Measurements from ENCODE around the gene NUPR1. TPM values are rescaled to one million over a fixed set of nuclear protein-coding genes. Genes with fewer than 3 reads are reported as not detected.
"Not testable (repeated sequence)": the region's sequence is repeated elsewhere in the genome, so short reads cannot be mapped to it uniquely, and the experiment has no call there.

Gene NUPR1
- total RNA-seq, 1 experiment from 2014 or later, result 2.7 TPM

DNA sequence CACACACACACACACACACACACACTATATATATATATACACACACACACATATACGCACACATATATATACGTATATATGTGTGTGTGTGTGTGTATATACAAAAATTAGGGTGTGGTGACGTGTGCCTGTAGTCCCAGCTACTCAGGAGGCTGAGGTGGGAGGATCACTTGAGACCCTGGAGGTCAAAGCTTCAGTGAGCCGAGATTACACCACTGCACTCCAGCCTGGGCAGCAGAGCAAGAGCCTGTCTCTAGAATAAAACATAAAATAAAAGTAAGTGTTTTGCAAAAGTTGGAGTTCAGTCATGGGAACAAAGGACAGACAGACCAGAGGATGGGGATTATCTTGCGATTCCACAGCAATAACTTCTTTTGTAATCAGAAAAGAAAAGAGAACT, 10.8 kb downstream of the NUPR1 start:
- no peak for DNase-seq (ENCODE audit: low read depth)

DNA sequence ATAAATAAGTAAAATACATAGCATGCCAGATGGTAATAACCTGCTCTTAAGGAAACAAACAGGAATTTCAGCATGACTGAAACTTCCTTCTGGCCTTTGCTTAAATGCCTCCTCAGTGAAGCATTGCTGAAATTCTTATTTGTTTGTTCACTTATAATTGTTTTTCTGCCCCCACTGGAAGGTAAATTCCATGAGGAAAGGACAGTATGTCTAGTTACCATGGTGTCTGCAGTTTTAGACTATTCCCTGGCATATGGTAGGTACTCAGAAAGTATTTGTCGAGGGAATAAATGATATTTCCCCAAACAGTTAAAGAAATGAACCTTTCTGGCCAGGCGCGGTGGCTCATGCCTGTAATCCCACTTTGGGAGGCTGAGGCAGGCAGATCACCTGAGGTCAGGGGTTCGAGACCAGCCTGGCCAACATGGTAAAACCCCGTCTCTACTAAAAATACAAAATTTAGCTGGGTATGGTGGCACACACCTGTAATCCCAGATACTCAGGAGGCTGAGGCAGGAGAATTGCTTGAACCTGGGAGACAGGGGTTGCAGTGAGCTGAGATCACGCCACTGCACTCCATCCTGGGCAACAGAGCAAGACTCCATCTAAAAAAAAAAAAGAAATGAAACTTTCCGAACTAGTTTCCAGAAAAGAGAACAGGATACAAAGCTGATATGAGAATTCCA, 11.5 kb downstream of the NUPR1 start:
- not testable (repeated sequence) for DNase-seq (ENCODE audit: low read depth)

- no peak for DNase-seq (ENCODE audit: low read depth)
These were observed 12.3 kb downstream of the NUPR1 start for GRCh38 chr16:28526201-28527099.

- DNase-seq (ENCODE audit: low read depth), result no peak
These were observed 14.0 kb downstream of the NUPR1 start for GRCh38 chr16:28524681-28525171.

DNA sequence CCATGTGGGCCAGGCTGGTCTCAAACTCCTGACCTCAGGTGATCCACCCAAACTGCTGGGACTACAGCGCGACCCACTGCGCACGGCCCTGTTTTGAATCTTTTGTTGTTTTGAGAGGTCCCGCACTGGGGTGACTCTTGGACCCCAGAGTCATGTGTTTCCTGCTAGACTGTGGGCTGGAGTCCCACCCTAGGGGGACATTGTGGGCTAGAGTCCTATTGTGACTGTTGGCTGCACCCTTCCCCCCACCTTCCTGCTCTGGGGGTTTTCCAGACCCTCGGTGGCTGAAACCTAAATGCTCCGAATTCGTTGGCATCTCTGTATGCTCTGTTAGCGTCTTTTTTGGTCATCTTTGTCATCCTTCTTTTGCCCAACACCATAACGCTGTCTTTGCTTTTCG, 16.0 kb downstream of the NUPR1 start:
- DNase-seq (ENCODE audit: low read depth), result no peak

GRCh38 chr16:28521436-28521835, 17.3 kb downstream of the NUPR1 start:
- no peak for DNase-seq (ENCODE audit: low read depth)

- no peak for DNase-seq (ENCODE audit: low read depth)
These were observed 18.1 kb downstream of the NUPR1 start for GRCh38 chr16:28520672-28521071.

DNA sequence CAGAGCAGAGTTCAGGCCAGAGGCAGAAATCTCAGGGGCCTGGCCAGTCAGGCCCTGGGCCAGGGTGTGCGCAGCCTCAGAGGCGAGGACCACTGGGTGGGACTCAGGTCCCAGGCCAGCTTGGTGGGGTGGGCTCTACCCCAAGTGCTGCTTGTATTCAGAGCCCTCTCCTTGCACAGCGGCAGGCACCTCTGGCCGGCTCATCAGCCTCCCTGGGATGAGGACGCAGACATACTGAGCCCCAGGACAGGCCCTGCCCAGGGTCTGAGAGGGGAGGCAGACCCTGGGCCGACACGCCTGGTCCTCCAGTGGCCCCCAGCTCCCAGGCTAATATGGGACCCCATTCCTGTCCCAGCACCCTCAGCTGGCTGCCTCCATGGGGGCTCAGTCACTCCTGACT, 24.5 kb downstream of the NUPR1 start:
- DNase-seq (ENCODE audit: low read depth), result no peak

DNA sequence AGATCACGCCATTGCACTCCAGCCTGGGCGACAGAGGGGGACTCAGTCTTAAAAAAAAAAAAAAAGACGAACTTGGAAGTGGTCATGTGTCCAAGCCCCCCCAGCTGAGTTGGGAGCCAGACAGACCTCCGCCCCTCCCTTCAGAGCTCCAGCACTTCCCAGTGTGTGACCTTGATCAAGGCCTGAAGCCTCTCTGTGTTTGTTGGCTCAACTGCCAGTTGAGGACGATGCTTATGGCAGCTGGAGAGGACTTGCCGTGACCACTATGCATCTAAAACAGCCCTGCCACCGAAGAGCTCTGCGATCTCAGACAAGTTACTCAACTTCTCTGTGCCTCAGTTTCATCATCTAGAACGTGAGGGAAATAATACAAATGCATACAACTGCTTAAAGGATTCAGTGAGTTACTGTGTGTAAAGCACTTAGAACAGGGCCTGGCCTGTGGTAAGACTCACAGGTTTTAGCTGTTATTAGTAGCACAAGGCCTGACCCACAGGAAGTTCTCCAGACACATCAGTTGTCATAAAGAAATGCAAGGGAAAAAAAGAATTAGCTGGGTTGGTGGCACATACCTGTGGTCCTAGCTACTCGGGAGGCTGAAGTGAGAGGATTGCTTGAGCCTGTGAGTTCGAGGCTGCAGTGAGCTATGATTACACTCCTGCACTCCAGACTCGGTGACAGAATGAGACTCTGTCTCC, 25.1 kb downstream of the NUPR1 start:
- peak; percentile 42 for DNase-seq (ENCODE audit: low read depth)

DNA sequence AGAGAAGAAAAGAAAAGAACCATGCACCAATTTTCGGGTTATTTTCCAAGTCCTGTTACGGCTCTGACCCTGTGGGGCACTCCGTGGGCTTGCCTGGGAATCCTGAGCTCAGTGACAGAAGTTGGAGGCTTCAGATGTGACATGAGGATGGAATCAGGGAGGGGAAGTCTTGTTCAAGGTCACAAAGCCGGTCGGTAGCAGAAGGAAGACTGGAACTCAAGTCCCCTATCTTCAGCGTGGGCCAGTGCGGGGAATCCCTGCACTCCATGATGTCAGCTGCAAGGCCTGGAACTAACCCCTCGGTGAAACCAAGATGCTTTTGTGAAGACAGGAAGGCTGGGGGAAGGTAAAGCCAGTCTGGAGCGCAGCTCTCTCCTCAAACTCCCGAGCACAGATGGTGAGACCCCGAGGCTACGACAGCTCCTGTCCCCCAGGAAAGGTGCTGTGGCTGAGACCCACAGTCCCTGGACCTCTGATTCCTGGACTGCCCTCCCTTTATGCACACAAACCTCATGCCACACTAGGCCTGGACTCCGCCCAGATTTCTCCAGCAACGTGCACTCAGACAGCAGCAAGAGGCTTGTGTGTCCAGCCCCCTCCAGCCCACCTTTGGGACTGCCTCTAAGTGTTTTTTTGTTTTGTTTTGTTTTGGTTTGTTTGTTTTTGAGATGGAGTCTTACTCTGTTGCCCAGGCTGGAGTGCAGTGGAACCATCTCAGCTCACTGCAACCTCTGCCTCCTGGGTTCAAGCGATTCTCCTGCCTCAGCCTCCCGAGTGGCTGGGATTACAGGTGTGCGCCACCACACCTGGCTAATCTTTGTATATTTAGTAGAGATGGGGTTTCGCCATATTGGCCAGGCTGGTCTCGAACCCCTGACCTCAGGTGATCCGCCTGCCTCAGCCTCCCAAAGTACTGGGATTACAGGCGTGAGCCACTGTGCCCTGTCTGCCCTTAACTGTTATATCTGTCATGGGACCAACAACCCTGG, 26.7 kb downstream of the NUPR1 start:
- no peak for DNase-seq (ENCODE audit: low read depth)

DNA sequence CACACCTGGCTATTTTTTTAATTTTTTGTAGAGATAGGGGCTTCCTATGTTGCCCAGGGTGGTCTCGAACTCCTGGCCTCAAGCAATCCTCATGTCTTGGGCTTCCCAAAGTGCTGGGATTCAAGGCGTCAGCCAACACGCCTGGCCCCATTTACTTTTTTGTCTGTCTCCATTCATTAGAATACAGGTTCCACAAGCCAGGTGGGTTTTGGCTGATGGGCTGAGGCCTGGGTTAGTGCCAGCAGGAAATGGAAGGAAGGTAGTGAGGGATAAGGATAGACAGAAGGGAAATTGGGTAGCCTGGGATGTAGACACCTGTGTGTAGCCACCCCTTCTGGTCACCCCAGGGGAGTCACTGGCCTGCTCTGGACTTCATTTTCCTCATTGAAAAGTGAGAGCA, 27.7 kb downstream of the NUPR1 start:
- DNase-seq (ENCODE audit: low read depth), result no peak

DNA sequence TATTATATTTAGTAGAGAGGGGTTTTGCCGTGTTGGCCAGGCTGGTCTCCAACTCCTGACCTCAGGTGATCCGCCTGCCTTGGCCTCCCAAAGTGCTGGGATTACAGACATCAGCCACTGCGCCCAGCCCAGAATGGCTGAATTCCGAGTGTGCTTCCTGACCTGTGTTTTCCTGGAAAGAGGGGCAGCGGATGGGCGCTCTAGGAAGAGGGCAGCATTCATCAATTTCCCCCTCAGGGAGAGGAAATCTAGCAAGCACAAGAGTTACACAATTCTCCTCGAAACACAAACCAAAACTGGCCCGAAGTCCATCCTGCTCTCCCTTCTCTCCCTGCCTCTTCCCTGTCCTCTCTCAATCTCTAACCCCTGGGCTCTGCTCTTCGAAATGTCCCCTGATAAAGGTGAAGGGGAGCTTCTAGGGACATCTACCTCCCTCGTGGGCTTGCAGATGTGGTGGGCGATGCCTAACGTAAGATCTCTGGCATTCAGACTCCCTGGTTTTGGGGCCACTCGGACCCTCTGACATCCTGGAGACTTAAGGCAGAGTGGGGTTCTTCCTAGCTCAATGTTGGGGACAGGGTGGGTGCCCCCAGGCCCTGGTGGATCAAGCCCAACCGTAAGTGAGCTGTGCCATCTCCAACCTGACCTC, 33.2 kb downstream of the NUPR1 start:
- DNase-seq (ENCODE audit: low read depth), result no peak

GRCh38 chr16:28504707-28505404, 33.9 kb downstream of the NUPR1 start:
- no peak for DNase-seq (ENCODE audit: low read depth)

- DNase-seq (ENCODE audit: low read depth), result peak; percentile 37
These were observed 35.1 kb downstream of the NUPR1 start for GRCh38 chr16:28503470-28504259.

DNA sequence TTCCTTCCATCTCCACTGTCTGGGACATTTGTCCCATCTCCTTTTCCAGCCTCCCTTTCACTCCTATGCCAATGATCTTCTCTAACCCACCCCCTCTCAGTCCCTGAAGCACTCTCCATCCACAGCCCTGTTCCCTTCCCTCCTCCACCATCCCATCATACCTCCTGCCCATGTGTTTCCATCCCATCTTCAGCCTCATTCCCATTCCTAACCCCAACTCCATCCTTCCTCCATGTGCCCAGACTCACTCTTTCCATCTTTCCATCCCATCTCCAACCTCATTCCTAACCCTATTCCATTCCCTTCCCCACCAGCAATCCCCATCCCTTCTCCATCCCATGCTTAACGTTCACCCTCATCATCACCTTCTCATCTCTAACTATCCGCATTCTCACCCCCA, 36.5 kb downstream of the NUPR1 start:
- DNase-seq (ENCODE audit: low read depth), result no peak

DNA sequence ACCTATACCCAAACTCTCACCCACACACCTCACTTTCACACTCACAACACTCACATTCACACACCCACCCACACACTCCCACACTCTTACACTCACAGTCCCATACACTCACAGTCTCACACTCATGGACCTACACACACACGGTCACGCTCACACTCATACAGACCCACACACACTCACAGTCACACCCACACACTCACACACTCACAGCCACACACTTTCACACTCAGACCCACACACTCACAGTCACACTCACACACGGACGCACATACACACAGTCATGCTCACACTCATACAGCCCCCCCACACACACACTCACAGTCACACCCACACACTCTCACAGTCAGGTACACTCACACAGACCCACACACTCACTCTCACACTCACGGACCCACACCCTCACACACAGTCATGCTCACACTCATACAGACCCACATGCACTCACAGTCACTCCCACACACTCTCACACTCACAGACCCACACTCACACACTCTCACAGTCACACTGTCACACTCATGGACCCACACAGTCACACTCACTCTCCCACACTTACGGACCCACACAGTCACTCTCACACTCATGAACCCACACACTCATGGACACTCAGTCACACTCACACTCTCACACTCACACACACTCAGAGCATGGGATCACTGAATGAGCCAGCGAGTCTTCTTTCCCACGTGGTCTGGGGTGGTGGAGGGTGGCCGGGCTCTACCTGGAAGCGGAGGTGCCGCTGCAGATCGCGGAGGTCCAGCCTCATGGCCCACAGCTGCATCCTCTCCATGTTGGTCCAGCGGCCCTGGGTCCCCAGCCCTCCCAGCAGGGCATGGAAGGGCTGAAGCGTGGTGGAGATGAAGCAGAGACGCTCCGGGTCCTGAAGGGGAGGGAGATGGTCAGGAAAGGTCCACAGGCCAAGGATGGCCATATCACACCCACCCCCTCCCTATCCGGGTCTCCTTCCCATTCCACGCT, 37.2 kb downstream of the NUPR1 start:
- no peak for DNase-seq (ENCODE audit: low read depth)

GRCh38 chr16:28500476-28501180, 38.1 kb downstream of the NUPR1 start:
- not testable (repeated sequence) for DNase-seq (ENCODE audit: low read depth)
